ENCODE measurements around the gene MAPKAPK3.

The MAPKAPK3 gene

GRCh38 chr3:50585919-50586762 lies 30.8 kb upstream of the MAPKAPK3 start:
- no peak overlapping the region for H3K27ac ChIP-seq (ENCODE audit: low read depth, low read length)
- H3K9me3 ChIP-seq (ENCODE audit: control insufficient read depth, insufficient read depth, low read length) = no peaks in the 10 kb centered on the region
- no peaks in the 10 kb centered on the region for H3K36me3 ChIP-seq (ENCODE audit: control insufficient read depth, low read length)
- H4K20me1 ChIP-seq (ENCODE audit: control insufficient read depth, insufficient read depth, low read depth, low read length) = no peaks in the 10 kb centered on the region
- peaks cover 15% of the 10 kb centered on the region for H3K27me3 ChIP-seq (ENCODE audit: control insufficient read depth, low read length)
- peaks cover 11% of the 10 kb centered on the region for H3K4me1 ChIP-seq (ENCODE audit: control insufficient read depth, low read length)
- H3F3A ChIP-seq (ENCODE audit: control insufficient read depth, insufficient read depth) = no peaks in the 10 kb centered on the region; the same call in 1 of the 2 replicates
- TF ChIP-seq CTCF (IDR thresholded peaks at IDR 0.05; ENCODE audit: low read depth, low read length, poor library complexity, severe bottlenecking) (no peak), EZH2phosphoT487 (IDR thresholded peaks at IDR 0.05; ENCODE audit: borderline replicate concordance, low read length) (no peak)
- H3K4me2 ChIP-seq (ENCODE audit: low read length) = no peak overlapping the region
- no peak overlapping the region for H3K4me3 ChIP-seq (ENCODE audit: low read length)
- H3K9me2 ChIP-seq (replicated peaks; ENCODE audit: control insufficient read depth, low read length) = no peaks in the 10 kb centered on the region
- no peaks in the 10 kb centered on the region for H3K79me2 ChIP-seq (ENCODE audit: control insufficient read depth, low read length)

GRCh38 chr3:50586763-50587070 lies 30.2 kb upstream of the MAPKAPK3 start:
- TF ChIP-seq CTCF (IDR thresholded peaks at IDR 0.05; ENCODE audit: low read depth, low read length, poor library complexity, severe bottlenecking) (no peak), EZH2phosphoT487 (IDR thresholded peaks at IDR 0.05; ENCODE audit: borderline replicate concordance, low read length) (no peak)
- H3K9me2 ChIP-seq (replicated peaks; ENCODE audit: control insufficient read depth, low read length) = no peaks in the 10 kb centered on the region
- no peak overlapping the region for H3K27ac ChIP-seq (ENCODE audit: low read depth, low read length)
- no peaks in the 10 kb centered on the region for H3K9me3 ChIP-seq (ENCODE audit: control insufficient read depth, insufficient read depth, low read length)
- H3K4me3 ChIP-seq (ENCODE audit: low read length) = no peak overlapping the region
- H4K20me1 ChIP-seq (ENCODE audit: control insufficient read depth, insufficient read depth, low read depth, low read length) = no peaks in the 10 kb centered on the region
- H3K79me2 ChIP-seq (ENCODE audit: control insufficient read depth, low read length) = no peaks in the 10 kb centered on the region
- no peaks in the 10 kb centered on the region; the same call in 1 of the 2 replicates for H3F3A ChIP-seq (ENCODE audit: control insufficient read depth, insufficient read depth)
- no peak overlapping the region for H3K4me2 ChIP-seq (ENCODE audit: low read length)
- H3K4me1 ChIP-seq (ENCODE audit: control insufficient read depth, low read length) = peaks cover 13% of the 10 kb centered on the region
- peaks cover 15% of the 10 kb centered on the region for H3K27me3 ChIP-seq (ENCODE audit: control insufficient read depth, low read length)
- H3K36me3 ChIP-seq (ENCODE audit: control insufficient read depth, low read length) = no peaks in the 10 kb centered on the region

- H3F3A ChIP-seq (ENCODE audit: control insufficient read depth, insufficient read depth) = no peaks in the 10 kb centered on the region; the same call in 1 of the 2 replicates
- H4K20me1 ChIP-seq (ENCODE audit: control insufficient read depth, insufficient read depth, low read depth, low read length) = no peaks in the 10 kb centered on the region
- H3K9me2 ChIP-seq (replicated peaks; ENCODE audit: control insufficient read depth, low read length) = no peaks in the 10 kb centered on the region
- H3K4me1 ChIP-seq (ENCODE audit: control insufficient read depth, low read length) = peaks cover 13% of the 10 kb centered on the region
- no peak overlapping the region for H3K4me2 ChIP-seq (ENCODE audit: low read length)
- TF ChIP-seq EZH2phosphoT487 (IDR thresholded peaks at IDR 0.05; ENCODE audit: borderline replicate concordance, low read length) (no peak), CTCF (IDR thresholded peaks at IDR 0.05; ENCODE audit: low read depth, low read length, poor library complexity, severe bottlenecking) (no peak)
- H3K4me3 ChIP-seq (ENCODE audit: low read length) = no peak overlapping the region
- H3K27me3 ChIP-seq (ENCODE audit: control insufficient read depth, low read length) = peaks cover 15% of the 10 kb centered on the region
- H3K9me3 ChIP-seq (ENCODE audit: control insufficient read depth, insufficient read depth, low read length) = no peaks in the 10 kb centered on the region
- no peaks in the 10 kb centered on the region for H3K79me2 ChIP-seq (ENCODE audit: control insufficient read depth, low read length)
- H3K27ac ChIP-seq (ENCODE audit: low read depth, low read length) = no peak overlapping the region
- no peaks in the 10 kb centered on the region for H3K36me3 ChIP-seq (ENCODE audit: control insufficient read depth, low read length)
These were observed 29.6 kb upstream of the MAPKAPK3 start for GRCh38 chr3:50587373-50587772.

Data from DOHH2 (cell line).